ENCODE results near the gene LZTR1. TPM values are rescaled to one million over a fixed set of nuclear protein-coding genes. Genes with fewer than 3 reads are reported as not detected.

LZTR1 gene
- total RNA-seq, 2 experiments from 2014 or later = 29.1 to 34.5 TPM

DNA sequence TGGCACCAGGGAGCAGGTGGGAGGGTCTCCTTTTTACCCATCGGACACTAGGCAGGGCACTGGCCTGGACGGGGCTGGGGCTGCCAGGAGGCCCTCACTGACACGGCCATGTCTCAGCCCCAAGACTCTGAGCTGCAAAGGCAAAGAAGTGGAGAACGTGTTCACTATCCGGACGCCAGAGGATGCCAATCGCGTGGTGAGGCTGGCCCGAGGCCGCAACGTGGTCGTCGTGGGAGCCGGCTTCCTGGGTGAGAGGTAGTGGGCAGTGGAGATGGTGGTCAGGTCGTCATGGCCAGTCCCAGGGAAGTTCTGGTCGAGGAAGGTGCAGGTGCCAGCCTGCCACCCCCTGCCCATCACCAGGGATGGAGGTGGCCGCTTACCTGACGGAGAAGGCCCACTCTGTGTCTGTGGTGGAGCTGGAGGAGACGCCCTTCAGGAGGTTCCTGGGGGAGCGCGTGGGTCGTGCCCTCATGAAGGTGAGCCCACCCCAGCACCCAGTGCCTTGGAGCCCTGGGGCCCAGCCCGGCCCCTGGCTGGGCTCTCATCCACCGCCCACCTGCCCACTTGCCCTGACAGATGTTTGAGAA, 5.7 kb upstream of the LZTR1 start:
- H3K36me3 Mint-ChIP-seq (ENCODE audit: low read depth) = no peaks in the 10 kb centered on the region
- ChIA-PET CTCF (interaction anchor here (1.3 kb wide), 1 partner anchor 90 kb away, joined by 4 read pairs; no protein-coding TSS in a partner anchor), POLR2A (no interaction called here)
- ATAC-seq (no peak), DNase-seq (no peak)
- intact Hi-C loops (cut with micrococcal nuclease) = loop anchor here (10.0 kb wide), 1 partner anchor 52 kb away; no protein-coding TSS in a partner anchor
- H3K4me1 Mint-ChIP-seq (ENCODE audit: low read depth) = peaks cover 22% of the 10 kb centered on the region
- H3K27ac Mint-ChIP-seq = no peak overlapping the region
- H3K9me3 Mint-ChIP-seq = peaks cover 4% of the 10 kb centered on the region
- TF ChIP-seq, protein P1, sequence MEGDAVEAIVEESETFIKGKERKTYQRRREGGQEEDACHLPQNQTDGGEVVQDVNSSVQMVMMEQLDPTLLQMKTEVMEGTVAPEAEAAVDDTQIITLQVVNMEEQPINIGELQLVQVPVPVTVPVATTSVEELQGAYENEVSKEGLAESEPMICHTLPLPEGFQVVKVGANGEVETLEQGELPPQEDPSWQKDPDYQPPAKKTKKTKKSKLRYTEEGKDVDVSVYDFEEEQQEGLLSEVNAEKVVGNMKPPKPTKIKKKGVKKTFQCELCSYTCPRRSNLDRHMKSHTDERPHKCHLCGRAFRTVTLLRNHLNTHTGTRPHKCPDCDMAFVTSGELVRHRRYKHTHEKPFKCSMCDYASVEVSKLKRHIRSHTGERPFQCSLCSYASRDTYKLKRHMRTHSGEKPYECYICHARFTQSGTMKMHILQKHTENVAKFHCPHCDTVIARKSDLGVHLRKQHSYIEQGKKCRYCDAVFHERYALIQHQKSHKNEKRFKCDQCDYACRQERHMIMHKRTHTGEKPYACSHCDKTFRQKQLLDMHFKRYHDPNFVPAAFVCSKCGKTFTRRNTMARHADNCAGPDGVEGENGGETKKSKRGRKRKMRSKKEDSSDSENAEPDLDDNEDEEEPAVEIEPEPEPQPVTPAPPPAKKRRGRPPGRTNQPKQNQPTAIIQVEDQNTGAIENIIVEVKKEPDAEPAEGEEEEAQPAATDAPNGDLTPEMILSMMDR (IDR thresholded peaks at IDR 0.05) = no peak
- no peak overlapping the region for H3K4me3 Mint-ChIP-seq
- no peaks in the 10 kb centered on the region for H3K27me3 Mint-ChIP-seq

DNA sequence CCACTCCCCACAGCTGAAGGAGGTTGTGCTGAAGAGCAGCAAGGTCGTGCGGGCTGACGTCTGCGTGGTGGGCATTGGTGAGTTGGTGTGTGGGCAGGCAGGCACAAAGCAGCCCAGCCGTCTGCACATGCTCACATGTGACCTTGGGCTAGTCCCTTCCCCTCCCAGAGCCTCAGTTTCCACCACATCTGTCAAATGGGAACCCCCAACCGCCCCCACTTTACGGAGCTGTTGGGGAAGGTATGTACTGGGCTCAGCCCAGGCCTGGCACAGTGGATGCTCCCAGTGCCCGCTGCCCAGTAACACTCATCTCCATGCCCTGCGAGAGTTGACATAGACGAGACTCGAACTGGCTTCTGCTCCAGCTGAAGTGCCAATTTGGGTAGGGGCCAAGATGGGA, 5.1 kb upstream of the LZTR1 start:
- ATAC-seq = no peak
- ChIA-PET POLR2A (no interaction called here), CTCF (interaction anchor here (1.3 kb wide), 1 partner anchor 91 kb away, joined by 4 read pairs; no protein-coding TSS in a partner anchor)
- H3K27ac Mint-ChIP-seq = no peak overlapping the region
- H3K4me3 Mint-ChIP-seq = no peak overlapping the region
- no peaks in the 10 kb centered on the region for H3K27me3 Mint-ChIP-seq
- no peak for DNase-seq
- H3K36me3 Mint-ChIP-seq (ENCODE audit: low read depth) = no peaks in the 10 kb centered on the region
- H3K9me3 Mint-ChIP-seq = peaks cover 4% of the 10 kb centered on the region
- intact Hi-C loops (cut with micrococcal nuclease) = loop anchor here (10.0 kb wide), 1 partner anchor 52 kb away; no protein-coding TSS in a partner anchor
- TF ChIP-seq, protein P1 (IDR thresholded peaks at IDR 0.05) = no peak
- peaks cover 23% of the 10 kb centered on the region for H3K4me1 Mint-ChIP-seq (ENCODE audit: low read depth)

DNA sequence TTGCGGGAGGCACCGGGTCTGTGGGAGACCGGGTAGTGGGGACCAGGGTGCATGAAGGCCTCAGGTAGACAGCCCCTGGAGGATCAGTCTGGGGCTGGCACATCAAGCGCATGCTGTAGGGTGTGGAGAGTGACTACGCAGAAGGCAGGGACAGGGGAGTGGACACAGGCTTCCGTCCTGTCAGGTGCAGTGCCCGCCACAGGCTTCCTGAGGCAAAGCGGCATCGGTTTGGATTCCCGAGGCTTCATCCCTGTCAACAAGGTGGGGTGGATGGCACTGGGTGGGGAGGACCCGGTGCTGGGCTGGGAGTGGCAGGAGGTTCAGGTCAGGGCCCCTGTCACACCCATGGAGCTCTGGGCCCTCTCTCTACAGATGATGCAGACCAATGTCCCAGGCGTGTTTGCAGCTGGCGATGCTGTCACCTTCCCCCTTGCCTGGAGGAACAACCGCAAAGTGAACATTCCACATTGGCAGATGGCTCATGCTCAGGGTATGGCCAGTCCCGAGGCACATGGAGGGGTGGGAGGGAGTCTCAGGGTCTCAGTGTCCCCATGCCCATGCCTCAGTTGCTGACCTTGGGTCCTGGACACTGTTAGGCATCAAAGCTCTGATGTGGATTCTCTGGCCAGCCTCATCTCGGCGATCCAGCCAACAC, 4.5 kb upstream of the LZTR1 start:
- H3K4me1 Mint-ChIP-seq (ENCODE audit: low read depth) = peaks cover 24% of the 10 kb centered on the region
- POLR2A ChIA-PET = no interaction called here
- H3K27me3 Mint-ChIP-seq = no peaks in the 10 kb centered on the region
- DNase-seq (no peak), ATAC-seq (no peak)
- H3K4me3 Mint-ChIP-seq = no peak overlapping the region
- TF ChIP-seq, protein P1 (IDR thresholded peaks at IDR 0.05) = no peak
- H3K36me3 Mint-ChIP-seq (ENCODE audit: low read depth) = no peaks in the 10 kb centered on the region
- CTCF ChIA-PET = interaction anchor here (0.8 kb wide), 1 partner anchor 16 kb away, joined by 3 read pairs; no protein-coding TSS in a partner anchor
- H3K27ac Mint-ChIP-seq = no peak overlapping the region
- intact Hi-C loops (cut with micrococcal nuclease) = loop anchor here (10.0 kb wide), 1 partner anchor 53 kb away; no protein-coding TSS in a partner anchor
- peaks cover 4% of the 10 kb centered on the region for H3K9me3 Mint-ChIP-seq

DNA sequence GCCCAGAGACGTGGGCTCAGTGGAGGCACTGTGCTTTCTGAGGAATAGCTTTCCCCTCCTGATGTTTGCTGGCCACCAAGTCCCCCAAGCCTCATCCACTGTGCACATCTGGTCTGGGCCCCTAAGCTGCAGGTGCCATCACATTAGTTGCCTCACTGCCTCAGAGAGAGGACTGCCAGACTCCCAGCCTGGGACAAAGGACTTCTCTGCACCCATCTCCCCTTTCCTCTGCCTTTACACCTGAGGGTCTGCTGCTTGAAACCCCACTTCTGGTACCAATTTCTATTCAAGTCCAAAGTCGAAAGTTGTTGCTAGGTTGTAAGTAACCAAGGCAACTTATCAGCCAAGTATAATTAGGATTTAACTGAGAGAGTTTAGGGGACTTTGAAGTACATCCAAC, 3.7 kb upstream of the LZTR1 start:
- H3K4me1 Mint-ChIP-seq (ENCODE audit: low read depth) = peaks cover 31% of the 10 kb centered on the region
- H3K27ac Mint-ChIP-seq = no peak overlapping the region
- no peaks in the 10 kb centered on the region for H3K36me3 Mint-ChIP-seq (ENCODE audit: low read depth)
- ATAC-seq (no peak), DNase-seq (no peak)
- ChIA-PET POLR2A (interaction anchor here (5.2 kb wide), 1 partner anchor 23 kb away, joined by 51 read pairs; the partner anchor contains the start of gene THAP7), CTCF (interaction anchor here (0.8 kb wide), 1 partner anchor 17 kb away, joined by 3 read pairs; no protein-coding TSS in a partner anchor)
- H3K27me3 Mint-ChIP-seq = no peaks in the 10 kb centered on the region
- H3K4me3 Mint-ChIP-seq = no peak overlapping the region
- intact Hi-C loops (cut with micrococcal nuclease) = loop anchor here (10.0 kb wide), 1 partner anchor 54 kb away; no protein-coding TSS in a partner anchor
- peaks cover 4% of the 10 kb centered on the region for H3K9me3 Mint-ChIP-seq
- TF ChIP-seq, protein P1 (IDR thresholded peaks at IDR 0.05) = no peak
